ENCODE results near the gene FSIP1.

DNA sequence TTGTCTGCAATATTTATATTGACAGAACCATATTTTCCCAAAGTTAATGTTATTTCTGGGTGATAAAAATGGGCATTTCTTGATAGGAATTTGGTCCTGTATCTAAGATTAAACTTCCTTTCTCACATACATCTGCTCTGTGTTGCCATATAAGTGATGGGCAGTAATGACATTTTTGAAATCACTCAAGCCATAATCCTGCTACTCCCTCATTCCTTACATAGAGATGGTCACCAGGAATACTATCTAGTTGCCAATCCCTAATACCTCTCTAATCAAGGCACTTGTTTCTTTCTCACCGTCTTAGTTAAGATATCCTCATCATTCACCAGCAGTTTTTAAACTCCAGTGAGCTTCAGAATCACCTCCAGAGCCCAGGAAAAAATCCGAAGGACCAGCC is 68.4 kb downstream of the FSIP1 start:
- TF ChIP-seq POLR2A (IDR thresholded peaks at IDR 0.05) (no peak), EP300 (IDR thresholded peaks at IDR 0.05) (no peak)
- TF ChIP-seq, protein P1, sequence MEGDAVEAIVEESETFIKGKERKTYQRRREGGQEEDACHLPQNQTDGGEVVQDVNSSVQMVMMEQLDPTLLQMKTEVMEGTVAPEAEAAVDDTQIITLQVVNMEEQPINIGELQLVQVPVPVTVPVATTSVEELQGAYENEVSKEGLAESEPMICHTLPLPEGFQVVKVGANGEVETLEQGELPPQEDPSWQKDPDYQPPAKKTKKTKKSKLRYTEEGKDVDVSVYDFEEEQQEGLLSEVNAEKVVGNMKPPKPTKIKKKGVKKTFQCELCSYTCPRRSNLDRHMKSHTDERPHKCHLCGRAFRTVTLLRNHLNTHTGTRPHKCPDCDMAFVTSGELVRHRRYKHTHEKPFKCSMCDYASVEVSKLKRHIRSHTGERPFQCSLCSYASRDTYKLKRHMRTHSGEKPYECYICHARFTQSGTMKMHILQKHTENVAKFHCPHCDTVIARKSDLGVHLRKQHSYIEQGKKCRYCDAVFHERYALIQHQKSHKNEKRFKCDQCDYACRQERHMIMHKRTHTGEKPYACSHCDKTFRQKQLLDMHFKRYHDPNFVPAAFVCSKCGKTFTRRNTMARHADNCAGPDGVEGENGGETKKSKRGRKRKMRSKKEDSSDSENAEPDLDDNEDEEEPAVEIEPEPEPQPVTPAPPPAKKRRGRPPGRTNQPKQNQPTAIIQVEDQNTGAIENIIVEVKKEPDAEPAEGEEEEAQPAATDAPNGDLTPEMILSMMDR (IDR thresholded peaks at IDR 0.05): no peak

Measured in ovary (tissue), 3 donors.